AG04450 (cell line): ENCODE data around the gene SBF1. TPM values are rescaled to one million over a fixed set of nuclear protein-coding genes. Genes with fewer than 3 reads are reported as not detected.
A peak's percentile ranks its signal among the peaks of the same experiment; 100 is the strongest.

Source experiments
- CTCF ChIA-PET: fragments of 300-600, 350-600 bp; formaldehyde crosslinking; extraction: SDS; loops from one replicate; lab custom pipeline; 2022; ENCODE audit warnings: antibody characterized with exemption, inconsistent platforms; lab: Charles Lee
- POLR2A ChIA-PET: fragments of 350-600 bp; formaldehyde crosslinking; extraction: SDS; loops from one replicate; lab custom pipeline; 2021; ENCODE audit warnings: antibody characterized with exemption, inconsistent platforms; lab: Yijun Ruan, JAX
- DNase-seq: peaks from one replicate; pipeline ENCODE4 v3.0.0-alpha.2; 2011; ENCODE audit warnings: low read depth, low spot score
- H3K27ac ChIP-seq: one replicate; pipeline ENCODE4 v1.5.1; 2012; ENCODE audit warnings: low read depth, low read length, control low read depth
- H3K27me3 ChIP-seq: one replicate; pipeline ENCODE4 v1.6.0; 2012; ENCODE audit warnings: low read length; ENCODE audit not compliant: control insufficient read depth, insufficient read depth
- H3K4me3 ChIP-seq: 2 replicates; pipeline ENCODE4 v1.5.1; 2011; ENCODE audit warnings: mild to moderate bottlenecking, low read depth, low read length, control low read depth
- H3K9me3 ChIP-seq: 2 replicates; pipeline ENCODE4 v1.5.1; 2012; ENCODE audit warnings: low read length; ENCODE audit not compliant: control insufficient read depth, insufficient read depth
- polyA plus RNA-seq: library from polyadenylated mRNA; depleted of rRNA; stranded (reverse); fragments of >200 nt; gene quantifications from 2 replicates; pipeline ENCODE4 v1.2.3, GENCODE V29; 2011
- TF ChIP-seq, protein P1 (sequence below): IDR thresholded peaks from 2 replicates; pipeline ENCODE4 v1.5.1; 2011; ENCODE audit warnings: low read depth, low read length, control low read depth, inconsistent platforms

SBF1 gene
- polyA plus RNA-seq, 1 experiment = 16.4 TPM

DNA sequence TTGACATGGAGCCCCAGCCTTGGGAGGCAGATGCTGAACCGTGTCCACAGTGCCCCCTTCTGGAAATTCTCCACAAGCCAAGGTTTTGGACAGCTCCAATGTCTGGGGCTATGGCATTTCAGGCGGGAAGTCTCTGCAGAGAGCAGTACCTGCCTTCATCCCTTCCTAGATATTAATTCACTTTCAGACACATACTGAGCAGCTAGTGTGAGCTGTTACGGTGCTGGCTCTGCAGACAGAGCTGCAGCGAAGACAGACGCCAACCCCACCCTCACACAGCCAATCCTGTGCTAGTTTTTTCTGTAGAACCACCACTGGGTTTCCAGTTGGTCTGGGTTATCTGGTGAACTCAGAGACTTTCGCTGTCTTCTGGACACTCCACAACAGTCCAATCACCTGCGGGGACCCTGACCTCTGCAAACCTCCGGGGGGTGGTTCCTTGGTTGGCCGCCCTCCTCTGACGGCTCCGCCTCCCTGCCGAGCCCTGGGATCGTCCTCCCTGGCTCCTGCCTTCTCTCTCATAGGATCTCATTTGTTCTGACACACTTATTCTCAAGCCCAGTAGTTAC lies 23.6 kb upstream of the SBF1 start:
- TF ChIP-seq, protein P1, sequence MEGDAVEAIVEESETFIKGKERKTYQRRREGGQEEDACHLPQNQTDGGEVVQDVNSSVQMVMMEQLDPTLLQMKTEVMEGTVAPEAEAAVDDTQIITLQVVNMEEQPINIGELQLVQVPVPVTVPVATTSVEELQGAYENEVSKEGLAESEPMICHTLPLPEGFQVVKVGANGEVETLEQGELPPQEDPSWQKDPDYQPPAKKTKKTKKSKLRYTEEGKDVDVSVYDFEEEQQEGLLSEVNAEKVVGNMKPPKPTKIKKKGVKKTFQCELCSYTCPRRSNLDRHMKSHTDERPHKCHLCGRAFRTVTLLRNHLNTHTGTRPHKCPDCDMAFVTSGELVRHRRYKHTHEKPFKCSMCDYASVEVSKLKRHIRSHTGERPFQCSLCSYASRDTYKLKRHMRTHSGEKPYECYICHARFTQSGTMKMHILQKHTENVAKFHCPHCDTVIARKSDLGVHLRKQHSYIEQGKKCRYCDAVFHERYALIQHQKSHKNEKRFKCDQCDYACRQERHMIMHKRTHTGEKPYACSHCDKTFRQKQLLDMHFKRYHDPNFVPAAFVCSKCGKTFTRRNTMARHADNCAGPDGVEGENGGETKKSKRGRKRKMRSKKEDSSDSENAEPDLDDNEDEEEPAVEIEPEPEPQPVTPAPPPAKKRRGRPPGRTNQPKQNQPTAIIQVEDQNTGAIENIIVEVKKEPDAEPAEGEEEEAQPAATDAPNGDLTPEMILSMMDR = peak; percentile 68
- ChIA-PET CTCF (interaction anchor here (0.8 to 2.5 kb wide), 6 partner anchors 8 to 257 kb away, joined by 3 to 7 read pairs (median 4); partner anchors contain the start of gene LMF2), POLR2A (interaction anchor here (1.2 kb wide), 1 partner anchor 9 kb away, joined by 5 read pairs; the partner anchor contains the start of genes LMF2 and NCAPH2)
- Histone ChIP-seq H3K27me3 (no peaks in the 10 kb centered on the region), H3K9me3 (no peaks in the 10 kb centered on the region), H3K27ac (no peak overlapping the region), H3K4me3 (no peak overlapping the region)
- DNase-seq = peak; percentile 15

DNA sequence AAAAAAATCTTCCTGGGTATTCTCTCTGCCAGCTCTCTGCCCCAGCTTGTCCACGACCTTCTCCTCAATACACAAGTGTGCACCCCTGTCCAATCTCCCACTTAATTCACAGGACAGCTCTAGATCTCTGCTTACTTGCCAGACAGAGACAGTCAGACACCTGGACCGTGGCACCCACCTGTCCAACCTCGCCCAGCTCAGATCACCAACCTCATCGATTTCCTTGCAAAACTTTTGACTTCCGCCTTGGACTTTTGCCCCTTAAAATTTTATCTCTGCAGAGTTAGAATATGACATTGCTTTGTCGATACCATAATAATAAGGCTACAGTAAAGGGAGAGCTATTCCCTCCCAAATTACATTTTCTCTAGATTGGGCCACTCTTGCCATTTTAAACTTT lies 22.3 kb upstream of the SBF1 start:
- POLR2A ChIA-PET = no interaction called here
- CTCF ChIA-PET = interaction anchor here (1.2 to 2.5 kb wide), 2 partner anchors 12 to 124 kb away, joined by 5 to 7 read pairs; no protein-coding TSS in a partner anchor
- TF ChIP-seq, protein P1 = no peak

DNA sequence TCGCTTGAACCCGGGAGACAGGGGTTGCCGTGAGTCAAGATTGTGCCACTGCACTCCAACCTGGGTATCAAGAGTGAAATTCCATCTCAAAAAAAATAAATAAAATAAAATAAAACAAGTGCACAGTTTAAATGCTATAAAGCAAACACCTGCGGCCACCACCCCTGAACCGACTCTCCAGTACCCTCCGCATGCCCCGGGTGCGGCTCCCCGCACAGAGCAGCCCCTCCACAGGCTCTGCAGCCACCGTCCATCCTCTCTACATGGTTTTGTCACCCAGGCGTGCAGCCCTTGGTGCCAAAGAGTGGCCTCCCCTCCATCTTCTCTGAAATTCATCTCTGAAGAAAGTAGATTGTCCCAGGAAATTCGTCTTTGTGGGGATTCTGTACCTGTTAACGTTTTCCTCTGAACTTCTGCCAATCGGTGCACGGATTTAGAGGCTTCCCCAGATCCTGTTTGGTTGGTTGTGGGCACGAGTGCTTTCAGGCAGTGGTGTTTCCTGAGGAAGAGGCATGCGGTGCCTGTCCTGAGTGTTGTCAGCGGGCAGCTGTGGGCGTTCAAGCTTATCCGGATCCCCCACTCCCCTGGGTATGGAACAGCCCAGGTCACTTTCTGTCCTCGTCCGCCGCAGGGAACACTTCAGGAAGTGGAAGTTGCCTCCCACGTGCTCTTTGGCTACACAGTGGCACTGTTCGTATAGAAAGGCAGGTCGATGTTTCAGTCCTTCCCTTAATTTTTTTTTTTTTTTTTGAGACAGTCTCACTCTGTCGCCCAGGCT lies 15.9 kb upstream of the SBF1 start:
- ChIA-PET CTCF (no interaction called here), POLR2A (no interaction called here)
- no peak overlapping the region for H3K4me3 ChIP-seq
- DNase-seq = no peak
- no peak overlapping the region for H3K27ac ChIP-seq
- no peaks in the 10 kb centered on the region for H3K27me3 ChIP-seq
- TF ChIP-seq, protein P1 = no peak
- no peaks in the 10 kb centered on the region; the same call in 1 of the 2 replicates for H3K9me3 ChIP-seq

More for the DNA sequence above, 22.3 kb upstream of the SBF1 start:
- H3K27ac ChIP-seq = no peak overlapping the region
- no peak overlapping the region for H3K4me3 ChIP-seq
- DNase-seq = no peak
- H3K9me3 ChIP-seq = no peaks in the 10 kb centered on the region
- H3K27me3 ChIP-seq = no peaks in the 10 kb centered on the region

GRCh38 chr22:50489363-50490243 lies 14.8 kb upstream of the SBF1 start:
- TF ChIP-seq, protein P1 = no peak
- ChIA-PET POLR2A (no interaction called here), CTCF (no interaction called here)
- no peak for DNase-seq
- Histone ChIP-seq H3K27me3 (peaks cover 2% of the 10 kb centered on the region), H3K27ac (no peak overlapping the region), H3K9me3 (no peaks in the 10 kb centered on the region; the same call in 1 of the 2 replicates), H3K4me3 (no peak overlapping the region)
